Measurements from ENCODE around the gene F2R.

The F2R gene

DNA sequence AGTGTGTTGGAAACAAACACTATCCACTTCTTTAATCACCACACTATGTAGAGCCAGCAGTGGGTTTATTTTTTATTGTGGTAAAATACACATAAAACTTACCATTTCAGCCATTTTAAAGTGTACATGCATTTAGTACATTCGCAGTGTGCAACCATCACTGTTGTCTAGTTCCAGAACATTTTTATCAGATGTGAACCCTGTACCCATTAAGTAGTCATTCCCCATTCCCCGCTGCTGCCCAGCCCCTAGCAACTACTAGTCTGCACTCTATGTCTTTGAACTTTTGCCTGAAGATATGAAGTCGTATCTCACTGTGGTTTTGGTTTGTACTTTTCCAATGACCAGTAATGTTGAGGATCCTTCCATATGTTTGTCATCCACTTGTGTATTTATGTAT, 30.2 kb upstream of the F2R start:
- no peak overlapping the region for H3K27ac ChIP-seq
- TF ChIP-seq, protein P1, sequence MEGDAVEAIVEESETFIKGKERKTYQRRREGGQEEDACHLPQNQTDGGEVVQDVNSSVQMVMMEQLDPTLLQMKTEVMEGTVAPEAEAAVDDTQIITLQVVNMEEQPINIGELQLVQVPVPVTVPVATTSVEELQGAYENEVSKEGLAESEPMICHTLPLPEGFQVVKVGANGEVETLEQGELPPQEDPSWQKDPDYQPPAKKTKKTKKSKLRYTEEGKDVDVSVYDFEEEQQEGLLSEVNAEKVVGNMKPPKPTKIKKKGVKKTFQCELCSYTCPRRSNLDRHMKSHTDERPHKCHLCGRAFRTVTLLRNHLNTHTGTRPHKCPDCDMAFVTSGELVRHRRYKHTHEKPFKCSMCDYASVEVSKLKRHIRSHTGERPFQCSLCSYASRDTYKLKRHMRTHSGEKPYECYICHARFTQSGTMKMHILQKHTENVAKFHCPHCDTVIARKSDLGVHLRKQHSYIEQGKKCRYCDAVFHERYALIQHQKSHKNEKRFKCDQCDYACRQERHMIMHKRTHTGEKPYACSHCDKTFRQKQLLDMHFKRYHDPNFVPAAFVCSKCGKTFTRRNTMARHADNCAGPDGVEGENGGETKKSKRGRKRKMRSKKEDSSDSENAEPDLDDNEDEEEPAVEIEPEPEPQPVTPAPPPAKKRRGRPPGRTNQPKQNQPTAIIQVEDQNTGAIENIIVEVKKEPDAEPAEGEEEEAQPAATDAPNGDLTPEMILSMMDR (conservative IDR thresholded peaks at IDR 0.05) = no peak
- TF ChIP-seq ZFX (IDR thresholded peaks at IDR 0.05) = no peak

DNA sequence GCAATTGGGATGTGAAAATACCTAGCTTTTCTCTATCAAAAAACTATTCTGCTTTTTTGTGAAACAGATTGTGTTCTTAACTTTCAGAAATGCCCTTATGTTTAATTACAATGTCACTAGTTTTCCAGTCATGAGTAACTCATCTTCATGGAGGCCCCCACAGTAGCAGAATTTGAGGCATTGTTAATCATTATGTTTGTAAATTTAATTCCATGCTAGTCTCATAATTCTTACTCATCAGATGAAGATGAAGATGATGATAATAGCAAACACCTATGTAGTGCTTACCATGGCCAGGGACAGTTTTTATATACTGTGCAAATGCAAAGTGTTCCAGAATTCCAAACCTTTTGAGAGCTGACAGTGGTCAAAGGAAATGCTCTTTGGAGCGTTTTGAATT, 27.7 kb upstream of the F2R start:
- no peak for TF ChIP-seq ZFX (IDR thresholded peaks at IDR 0.05)
- TF ChIP-seq, protein P1 (conservative IDR thresholded peaks at IDR 0.05) = no peak
- H3K27ac ChIP-seq = no peak overlapping the region

DNA sequence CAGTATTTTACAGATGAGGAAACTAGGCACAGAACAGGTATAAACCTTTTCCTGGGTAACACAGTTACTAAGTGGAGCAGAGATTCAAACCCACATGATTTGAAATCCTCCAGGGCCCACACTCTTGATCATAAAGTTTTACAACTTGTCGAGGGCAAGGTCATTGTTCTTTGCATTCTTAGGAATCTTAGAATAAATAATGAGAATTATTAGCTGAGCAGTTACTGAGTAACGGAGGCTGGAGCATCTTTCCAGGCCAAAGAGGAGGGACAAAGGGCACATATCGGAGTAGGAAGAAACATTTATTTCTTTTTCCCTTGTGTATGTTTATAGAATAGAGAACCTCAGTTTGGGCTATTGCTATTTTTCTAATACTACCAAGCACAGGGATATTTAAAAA, 27.1 kb upstream of the F2R start:
- TF ChIP-seq, protein P1 (conservative IDR thresholded peaks at IDR 0.05) = no peak
- no peak for TF ChIP-seq ZFX (IDR thresholded peaks at IDR 0.05)
- no peak overlapping the region for H3K27ac ChIP-seq

GRCh38 chr5:76689321-76690036, 26.4 kb upstream of the F2R start:
- TF ChIP-seq, protein P1 (conservative IDR thresholded peaks at IDR 0.05) = no peak
- no peak for TF ChIP-seq ZFX (IDR thresholded peaks at IDR 0.05)
- no peak overlapping the region for H3K27ac ChIP-seq

DNA sequence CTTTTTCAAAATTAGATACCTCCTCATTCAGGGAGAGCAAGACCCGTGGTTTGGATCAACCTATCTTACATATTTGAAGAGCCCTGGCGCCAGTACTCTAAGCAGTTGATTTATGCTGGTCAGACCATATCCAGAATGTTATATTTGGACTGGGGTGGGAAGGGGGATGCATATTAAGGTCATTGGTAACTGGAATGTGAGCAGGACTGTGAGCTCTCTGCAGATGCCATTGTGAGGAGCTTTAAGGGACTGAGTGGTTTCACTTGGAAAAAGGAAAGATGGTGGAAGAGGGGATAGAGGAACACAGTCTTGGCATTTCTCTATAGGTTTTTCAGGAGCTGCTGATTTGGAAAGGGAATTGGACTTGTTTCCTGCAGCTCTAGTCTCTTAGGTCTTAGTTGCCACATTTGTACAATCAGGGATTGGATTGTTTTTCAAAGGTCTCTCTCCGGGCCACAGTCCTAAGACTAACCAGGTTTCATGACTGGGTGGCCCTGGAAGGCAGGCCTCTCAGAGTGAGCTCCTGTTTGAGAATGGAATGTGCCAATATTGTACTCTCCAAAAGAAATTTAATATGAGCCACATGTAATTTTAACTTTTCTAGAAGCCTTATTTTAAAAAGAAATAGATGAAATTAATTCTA, 25.8 kb upstream of the F2R start:
- TF ChIP-seq ZFX (IDR thresholded peaks at IDR 0.05) = no peak
- TF ChIP-seq, protein P1 (conservative IDR thresholded peaks at IDR 0.05) = no peak
- no peak overlapping the region for H3K27ac ChIP-seq

DNA sequence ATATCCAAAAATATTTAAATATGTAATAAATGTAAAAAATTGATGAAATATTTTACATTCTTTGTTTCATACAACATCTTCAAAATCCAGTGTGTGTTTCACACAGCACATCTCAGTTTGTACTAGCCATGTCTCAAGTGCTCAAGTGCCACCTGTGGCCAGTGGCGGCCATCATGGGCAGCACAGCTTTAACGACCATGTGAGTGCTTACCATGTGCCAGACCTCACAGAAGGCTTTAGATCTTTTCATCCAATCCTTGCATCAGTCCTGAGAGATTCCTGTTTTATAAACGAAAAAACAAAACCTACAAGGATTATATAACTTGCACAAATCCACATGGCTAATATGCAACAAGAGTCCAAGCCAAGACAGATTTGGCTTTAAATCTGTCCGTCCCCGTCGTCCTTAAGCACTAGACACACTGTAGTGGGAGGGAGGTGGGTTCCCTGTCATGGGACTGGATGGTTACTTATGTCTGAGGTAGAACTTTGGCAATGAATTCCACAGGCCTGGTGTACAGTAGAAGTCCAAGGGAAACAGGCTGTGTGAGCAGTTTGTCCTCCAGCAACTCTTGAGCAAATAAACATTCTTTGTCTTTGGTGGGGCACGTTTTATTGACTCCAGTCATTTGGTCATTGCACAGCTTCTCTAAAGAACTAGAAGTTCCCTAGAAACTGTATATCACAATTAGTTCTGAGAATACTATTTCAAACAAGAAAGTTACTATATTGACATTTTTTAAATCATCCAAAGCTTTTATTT, 25.0 kb upstream of the F2R start:
- TF ChIP-seq ZFX (IDR thresholded peaks at IDR 0.05) = no peak
- TF ChIP-seq, protein P1 (conservative IDR thresholded peaks at IDR 0.05) = no peak
- H3K27ac ChIP-seq = peak overlapping the region; percentile 45

Measured in C4-2B (cell line).